Fibroblast of pulmonary artery (primary cell): ENCODE results near the gene WIZ.

Experiments
- DNase-seq: peaks from one replicate; pipeline ENCODE4 v3.0.0-alpha.2; 2010; ENCODE audit warnings: low read depth
- H3K4me3 ChIP-seq: replicated peaks from 2 replicates; pipeline ENCODE4 v1.5.1; 2011; ENCODE audit warnings: low read depth, mild to moderate bottlenecking, control low read depth, low read length, moderate library complexity
- CTCF ChIP-seq: IDR thresholded peaks from 2 replicates; pipeline ENCODE4 v1.5.1; 2011; ENCODE audit warnings: mild to moderate bottlenecking, control low read depth, low read length, inconsistent platforms; ENCODE audit errors: missing control alignments

The WIZ gene

GRCh38 chr19:15464394-15465385, 14.9 kb upstream of the WIZ start, which contains the start of gene RASAL3:
Gene RASAL3 (minus strand): TSS chr19:15464544. CDS start chr19:15464358, 186 bp downstream.
- peak; percentile 32 for DNase-seq
- no peak for TF ChIP-seq CTCF
- H3K4me3 ChIP-seq: no peak within 1 kb of the TSS

- no peak overlapping the region for H3K4me3 ChIP-seq
- no peak for DNase-seq
- no peak for TF ChIP-seq CTCF
Measured at GRCh38 chr19:15463861-15464371, 14.2 kb upstream of the WIZ start.

- DNase-seq: no peak
- H3K4me3 ChIP-seq: no peak overlapping the region
- no peak for TF ChIP-seq CTCF
Measured at GRCh38 chr19:15461694-15462093, 11.9 kb upstream of the WIZ start.

GRCh38 chr19:15457701-15458484, 8.1 kb upstream of the WIZ start:
- H3K4me3 ChIP-seq: no peak overlapping the region
- no peak for DNase-seq

GRCh38 chr19:15456871-15457700, 7.3 kb upstream of the WIZ start:
- TF ChIP-seq CTCF: no peak
- H3K4me3 ChIP-seq: no peak overlapping the region
- no peak for DNase-seq

More at GRCh38 chr19:15457701-15458484, 8.1 kb upstream of the WIZ start:
- TF ChIP-seq CTCF: no peak

GRCh38 chr19:15456441-15456840, 6.7 kb upstream of the WIZ start:
- no peak for TF ChIP-seq CTCF
- H3K4me3 ChIP-seq: no peak overlapping the region
- no peak for DNase-seq
